SU-DHL-6 (cell line): ENCODE measurements around the gene CLDN11.

Source experiments
- CTCF ChIP-seq: fragments of 200-600 bp; sonication (generic); IDR thresholded peaks from one replicate; pipeline ENCODE4 v1.5.1; 2017; ENCODE audit warnings: antibody characterized with exemption, mild to moderate bottlenecking, low read length, moderate library complexity; ENCODE audit not compliant: insufficient read depth, poor library complexity, severe bottlenecking
- EZH2phosphoT487 ChIP-seq: fragments of 200-600 bp; sonication (generic), shearing (Covaris generic); conservative IDR thresholded peaks from 2 replicates; pipeline ENCODE4 v1.6.1; 2018; ENCODE audit warnings: mild to moderate bottlenecking, antibody characterized with exemption, low read length, moderate library complexity, mixed read lengths

DNA sequence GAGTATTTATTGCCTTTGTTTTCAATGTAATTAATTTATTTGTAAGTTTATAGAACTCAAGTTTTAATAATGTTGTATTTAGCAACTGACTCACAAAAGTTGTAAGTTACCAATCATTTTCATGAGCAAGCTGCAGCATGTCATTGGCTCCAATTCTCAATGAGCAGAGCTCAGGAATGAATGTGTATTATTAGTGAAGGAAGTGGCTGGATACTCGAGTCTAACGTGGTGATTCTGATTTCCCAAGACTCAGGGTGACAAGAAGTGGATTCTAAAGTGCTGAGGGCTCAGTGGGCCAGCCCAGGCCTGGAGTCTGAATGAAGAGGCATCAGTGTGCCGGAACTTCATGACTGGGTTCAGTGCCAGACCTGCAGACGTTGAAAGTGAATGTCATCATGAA, 39.6 kb downstream of the CLDN11 start:
- TF ChIP-seq CTCF, result no peak
- TF ChIP-seq EZH2phosphoT487, result no peak
